Progenitor cell of endocrine pancreas (in vitro differentiated cells): ENCODE data around the gene PRKAR1A. TPM values are rescaled to one million over a fixed set of nuclear protein-coding genes. Genes with fewer than 3 reads are reported as not detected.

ENCODE experiments used
- DNase-seq: peaks from one replicate; pipeline ENCODE4 v3.0.0; 2021; ENCODE audit warnings: low spot score; ENCODE audit not compliant: unreplicated experiment
- H3K27ac Mint-ChIP-seq: 2 replicates; pipeline ENCODE4 v1.8.0; 2021; ENCODE audit warnings: mild to moderate bottlenecking, moderate library complexity, mixed read lengths
- H3K27me3 Mint-ChIP-seq: 2 replicates; pipeline ENCODE4 v1.8.0; 2021; ENCODE audit warnings: mixed read lengths
- H3K36me3 Mint-ChIP-seq: 2 replicates; pipeline ENCODE4 v1.8.0; 2022; ENCODE audit warnings: mixed read lengths; ENCODE audit not compliant: insufficient read depth
- H3K4me1 Mint-ChIP-seq: 2 replicates; pipeline ENCODE4 v1.8.0; 2021; ENCODE audit warnings: low read depth, mixed read lengths
- H3K4me3 Mint-ChIP-seq: 2 replicates; pipeline ENCODE4 v1.8.0; 2021; ENCODE audit warnings: low read depth, mild to moderate bottlenecking, moderate library complexity, mixed read lengths
- H3K9me3 Mint-ChIP-seq: 2 replicates; pipeline ENCODE4 v1.8.0; 2021; ENCODE audit warnings: low read depth, mixed read lengths
- CTCF ChIP-seq: fragments of 200-600 bp; sonication (generic); IDR thresholded peaks from one replicate; pipeline ENCODE4 v1.5.0; 2021; ENCODE audit warnings: antibody characterized with exemption, mild to moderate bottlenecking; ENCODE audit not compliant: unreplicated experiment
- total RNA-seq: library from RNA; stranded (reverse); gene quantifications from 2 replicates; pipeline ENCODE4 v1.2.1, GENCODE V29; 2021

Gene PRKAR1A
- total RNA-seq, 1 donor from 2014 or later, result 337 TPM

GRCh38 chr17:68539548-68540467 lies 27.6 kb downstream of the PRKAR1A start:
- DNase-seq, result no peak
- Mint-ChIP-seq H3K27ac (peak overlapping the region; percentile 56), H3K27me3 (no peaks in the 10 kb centered on the region), H3K9me3 (no peaks in the 10 kb centered on the region), H3K4me3 (no peak overlapping the region), H3K36me3 (peaks cover 27% of the 10 kb centered on the region), H3K4me1 (peaks cover 11% of the 10 kb centered on the region)
- peak; percentile 42 for TF ChIP-seq CTCF

- Mint-ChIP-seq H3K36me3 (peaks cover 21% of the 10 kb centered on the region), H3K9me3 (no peaks in the 10 kb centered on the region), H3K4me1 (peaks cover 5% of the 10 kb centered on the region), H3K4me3 (no peak overlapping the region), H3K27ac (peak overlapping the region; percentile 26), H3K27me3 (no peaks in the 10 kb centered on the region)
- no peak for DNase-seq
- no peak for TF ChIP-seq CTCF
Measured at GRCh38 chr17:68540981-68541380, 28.8 kb downstream of the PRKAR1A start.

GRCh38 chr17:68541816-68542215 lies 29.6 kb downstream of the PRKAR1A start:
- Mint-ChIP-seq H3K4me1 (peaks cover 3% of the 10 kb centered on the region), H3K27me3 (no peaks in the 10 kb centered on the region), H3K27ac (no peak overlapping the region), H3K4me3 (no peak overlapping the region), H3K9me3 (no peaks in the 10 kb centered on the region), H3K36me3 (peaks cover 20% of the 10 kb centered on the region)
- no peak for DNase-seq
- TF ChIP-seq CTCF, result no peak

GRCh38 chr17:68542698-68543463 lies 30.7 kb downstream of the PRKAR1A start:
- Mint-ChIP-seq H3K4me3 (no peak overlapping the region), H3K27me3 (no peaks in the 10 kb centered on the region), H3K9me3 (no peaks in the 10 kb centered on the region), H3K27ac (peak overlapping the region; percentile 49), H3K36me3 (peaks cover 21% of the 10 kb centered on the region), H3K4me1 (peaks cover 5% of the 10 kb centered on the region)
- DNase-seq, result no peak
- TF ChIP-seq CTCF, result no peak

- Mint-ChIP-seq H3K9me3 (no peaks in the 10 kb centered on the region), H3K36me3 (peaks cover 22% of the 10 kb centered on the region), H3K4me3 (no peak overlapping the region), H3K27me3 (no peaks in the 10 kb centered on the region), H3K4me1 (peaks cover 5% of the 10 kb centered on the region), H3K27ac (peak overlapping the region; percentile 22)
- TF ChIP-seq CTCF, result no peak
- no peak for DNase-seq
Measured at GRCh38 chr17:68544111-68544915, 32.1 kb downstream of the PRKAR1A start.
